GM19238 (cell line): ENCODE measurements around the gene MKI67.

ENCODE experiments used
- DNase-seq: peaks from one replicate; pipeline ENCODE4 v3.0.0; 2011; ENCODE audit warnings: low spot score; ENCODE audit not compliant: insufficient read length

The MKI67 gene

DNA sequence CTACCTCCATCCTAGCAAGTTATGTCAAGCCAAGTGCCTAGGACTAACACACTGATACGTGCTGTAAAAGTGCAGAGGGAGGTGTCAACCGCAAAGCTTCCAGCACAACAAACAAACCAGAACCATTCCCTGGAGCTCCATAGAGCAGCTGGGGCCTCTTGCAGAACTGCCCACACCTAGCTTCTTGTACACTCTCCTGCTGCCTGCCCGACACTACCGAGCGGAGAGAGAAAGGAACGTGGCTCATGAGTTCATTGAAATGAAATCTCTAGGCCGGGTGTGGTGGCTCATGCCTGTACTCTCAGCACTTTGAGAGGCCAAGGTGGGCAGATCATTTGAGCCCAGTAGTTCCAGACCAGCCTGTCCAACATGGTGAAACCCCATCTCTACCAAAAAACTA is 73.5 kb downstream of the MKI67 start:
- no peak for DNase-seq

- DNase-seq: no peak
These were observed 74.7 kb downstream of the MKI67 start for GRCh38 chr10:128051548-128051947.

GRCh38 chr10:128050936-128051335 is 75.3 kb downstream of the MKI67 start:
- DNase-seq: no peak

DNA sequence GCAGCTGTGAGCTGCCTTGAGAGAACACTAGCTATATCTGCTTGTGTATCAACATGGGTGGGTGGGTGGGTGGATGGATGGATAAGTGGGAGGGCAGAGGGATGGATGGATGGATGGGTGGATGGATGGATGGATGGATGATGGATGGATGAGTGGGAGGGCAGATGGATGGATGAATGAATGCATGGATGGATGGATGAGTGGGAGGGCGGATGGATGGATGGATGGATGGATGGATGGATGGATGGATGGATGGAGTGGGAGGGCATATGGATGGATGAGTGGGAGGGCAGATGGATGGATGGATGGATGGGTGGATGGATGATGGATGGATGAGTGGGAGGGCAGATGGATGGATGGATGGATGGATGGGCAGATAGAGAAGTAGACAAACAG is 76.1 kb downstream of the MKI67 start:
- DNase-seq: no peak

GRCh38 chr10:128049226-128050120 is 76.8 kb downstream of the MKI67 start:
- no peak for DNase-seq

DNA sequence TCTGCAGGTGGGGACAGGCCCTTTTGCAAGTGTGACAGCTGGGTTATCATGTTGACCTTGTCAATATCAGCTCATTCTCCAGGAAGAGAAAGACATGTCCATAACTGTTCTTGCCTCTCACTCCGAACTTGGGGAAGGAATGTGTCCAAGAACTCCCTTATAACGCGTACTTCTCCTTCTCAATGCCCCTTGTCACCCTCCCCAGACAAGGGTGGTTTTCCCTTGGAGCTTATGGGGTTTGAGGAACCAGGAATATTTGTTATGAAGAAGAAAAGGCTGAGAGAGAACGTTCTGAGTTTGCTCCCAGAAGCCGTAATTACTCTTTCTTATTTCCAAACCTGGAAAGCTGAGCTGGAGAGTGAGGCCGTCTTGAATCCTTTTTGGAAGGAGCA is 77.4 kb downstream of the MKI67 start:
- DNase-seq: no peak

GRCh38 chr10:128047991-128048818 is 78.0 kb downstream of the MKI67 start:
- DNase-seq: no peak

DNA sequence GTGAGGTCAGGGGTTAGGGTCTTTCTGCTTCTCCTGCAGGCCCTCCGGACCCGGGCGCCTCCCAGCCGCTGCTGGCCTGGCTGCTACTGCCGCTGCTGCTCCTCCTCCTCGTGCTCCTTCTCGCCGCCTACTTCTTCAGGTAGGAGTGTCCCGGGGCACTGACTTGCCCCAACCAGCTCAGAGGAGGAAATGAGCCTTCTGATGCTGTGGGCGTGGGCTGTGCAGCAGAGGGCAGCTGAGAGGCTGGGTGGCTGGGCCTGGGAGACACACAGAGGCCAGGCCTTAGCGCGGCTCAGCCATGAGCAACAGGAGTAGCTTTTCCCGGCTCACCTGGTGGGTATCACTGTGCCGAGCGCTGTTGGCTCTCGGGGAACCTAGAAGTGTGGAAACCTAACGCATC is 78.9 kb downstream of the MKI67 start:
- peak; percentile 96 for DNase-seq

- no peak for DNase-seq
These were observed 79.3 kb downstream of the MKI67 start for GRCh38 chr10:128046953-128047290.
